Dendritic cell treated with granulocyte-macrophage colony-stimulating factor and Interleukin-4, amounts not matched to agents 40 ng/mL and 50 ng/mL, for 4 days (primary cell): ENCODE results near the gene MSL1.

Experiments
- H3K27ac Mint-ChIP-seq: one replicate; pipeline ENCODE4 v1.8.0; 2022; ENCODE audit warnings: mild to moderate bottlenecking, mixed read lengths
- H3K27me3 Mint-ChIP-seq: one replicate; pipeline ENCODE4 v1.8.0; 2022; ENCODE audit warnings: mild to moderate bottlenecking, mixed read lengths
- H3K36me3 Mint-ChIP-seq: one replicate; pipeline ENCODE4 v1.8.0; 2022; ENCODE audit warnings: low read depth, mixed read lengths
- H3K4me1 Mint-ChIP-seq: one replicate; pipeline ENCODE4 v1.8.0; 2022; ENCODE audit warnings: low read depth, mixed read lengths
- H3K4me3 Mint-ChIP-seq: one replicate; pipeline ENCODE4 v1.8.0; 2022; ENCODE audit warnings: mild to moderate bottlenecking, moderate library complexity, mixed read lengths
- H3K9me3 Mint-ChIP-seq: one replicate; pipeline ENCODE4 v1.8.0; 2022; ENCODE audit warnings: mixed read lengths
- intact Hi-C: fragments of 100-400 bp; cut with micrococcal nuclease; formaldehyde crosslinking; loops from one replicate; pipeline ENCODE4 v1.15.0; 2022

Gene MSL1

DNA sequence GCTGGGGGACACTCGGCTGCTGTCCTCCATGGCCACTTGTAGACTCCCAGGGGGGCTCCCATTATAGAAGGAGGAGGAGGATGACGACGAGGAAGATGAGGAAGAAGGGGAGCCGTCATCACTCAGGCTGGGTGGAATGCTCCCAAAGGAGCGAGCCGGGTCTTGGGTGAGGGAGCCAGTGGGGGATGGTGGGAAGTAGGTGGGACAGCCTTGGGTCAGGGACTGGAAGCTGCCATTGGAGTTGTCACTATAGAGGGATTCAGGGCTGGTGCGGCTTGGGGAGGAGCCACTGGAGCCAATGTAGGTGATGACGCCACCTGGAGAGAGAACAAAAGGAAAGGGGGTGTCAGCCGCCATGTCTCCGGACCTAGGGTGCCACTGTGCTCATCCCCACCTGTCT lies 24.7 kb upstream of the MSL1 start:
- H3K27me3 Mint-ChIP-seq: peaks cover 25% of the 10 kb centered on the region
- H3K27ac Mint-ChIP-seq: peak overlapping the region; percentile 92
- H3K4me1 Mint-ChIP-seq: peaks cover 84% of the 10 kb centered on the region
- H3K4me3 Mint-ChIP-seq: peak overlapping the region; percentile 1
- H3K9me3 Mint-ChIP-seq: no peaks in the 10 kb centered on the region
- intact Hi-C loops: loop anchor here (2.0 kb wide), 1 partner anchor 14 kb away; no protein-coding TSS in a partner anchor
- H3K36me3 Mint-ChIP-seq: peaks cover 51% of the 10 kb centered on the region

DNA sequence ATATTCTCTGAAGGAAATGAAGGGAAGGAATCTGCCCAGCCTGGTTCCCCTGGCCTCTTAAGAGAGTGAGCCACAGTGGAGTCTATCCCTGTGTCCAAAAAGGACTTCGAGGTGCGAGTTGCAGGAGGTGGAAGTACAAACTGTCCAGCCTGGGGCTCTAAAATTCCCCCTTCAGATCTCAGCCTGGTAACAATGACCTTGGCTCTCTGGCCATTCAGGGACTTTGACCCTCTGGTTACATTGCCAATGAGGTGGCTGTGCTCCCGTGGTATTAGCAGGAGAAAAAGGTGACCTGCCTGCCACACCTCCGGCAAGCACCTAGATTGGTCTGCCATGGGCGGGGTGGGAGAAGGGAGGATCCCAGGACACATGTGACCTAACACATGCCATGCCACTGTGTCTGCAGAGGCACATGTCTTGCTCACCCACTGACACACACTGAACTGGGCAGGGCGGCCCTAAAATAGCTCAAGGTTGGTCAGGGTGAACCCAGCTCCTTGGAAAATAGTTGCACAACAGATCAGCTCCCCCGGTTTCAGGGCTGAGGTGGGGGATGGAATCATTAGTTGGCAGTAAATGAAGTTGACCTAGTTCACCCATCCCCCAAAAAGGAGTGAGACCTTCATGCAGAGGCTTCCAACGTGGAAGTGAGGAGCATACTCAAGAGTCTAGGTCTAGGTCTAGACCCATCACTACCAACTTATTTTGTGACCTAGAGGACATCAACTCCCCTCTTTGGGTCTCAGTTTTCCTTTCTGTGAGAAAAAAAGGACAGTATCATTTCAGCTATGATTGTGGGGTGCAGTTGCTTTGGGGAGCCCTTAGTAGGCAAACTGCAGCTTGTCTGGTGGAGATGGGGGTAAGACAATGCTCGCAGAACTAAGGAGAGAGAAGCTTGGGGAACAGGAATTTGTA lies 23.6 kb upstream of the MSL1 start:
- Mint-ChIP-seq H3K9me3 (no peaks in the 10 kb centered on the region), H3K36me3 (peaks cover 44% of the 10 kb centered on the region), H3K4me3 (peak overlapping the region; percentile 85), H3K27ac (peak overlapping the region; percentile 92), H3K4me1 (peaks cover 91% of the 10 kb centered on the region), H3K27me3 (peaks cover 34% of the 10 kb centered on the region)
- intact Hi-C loops: loop anchor here (2.0 kb wide), 1 partner anchor 13 kb away; no protein-coding TSS in a partner anchor

DNA sequence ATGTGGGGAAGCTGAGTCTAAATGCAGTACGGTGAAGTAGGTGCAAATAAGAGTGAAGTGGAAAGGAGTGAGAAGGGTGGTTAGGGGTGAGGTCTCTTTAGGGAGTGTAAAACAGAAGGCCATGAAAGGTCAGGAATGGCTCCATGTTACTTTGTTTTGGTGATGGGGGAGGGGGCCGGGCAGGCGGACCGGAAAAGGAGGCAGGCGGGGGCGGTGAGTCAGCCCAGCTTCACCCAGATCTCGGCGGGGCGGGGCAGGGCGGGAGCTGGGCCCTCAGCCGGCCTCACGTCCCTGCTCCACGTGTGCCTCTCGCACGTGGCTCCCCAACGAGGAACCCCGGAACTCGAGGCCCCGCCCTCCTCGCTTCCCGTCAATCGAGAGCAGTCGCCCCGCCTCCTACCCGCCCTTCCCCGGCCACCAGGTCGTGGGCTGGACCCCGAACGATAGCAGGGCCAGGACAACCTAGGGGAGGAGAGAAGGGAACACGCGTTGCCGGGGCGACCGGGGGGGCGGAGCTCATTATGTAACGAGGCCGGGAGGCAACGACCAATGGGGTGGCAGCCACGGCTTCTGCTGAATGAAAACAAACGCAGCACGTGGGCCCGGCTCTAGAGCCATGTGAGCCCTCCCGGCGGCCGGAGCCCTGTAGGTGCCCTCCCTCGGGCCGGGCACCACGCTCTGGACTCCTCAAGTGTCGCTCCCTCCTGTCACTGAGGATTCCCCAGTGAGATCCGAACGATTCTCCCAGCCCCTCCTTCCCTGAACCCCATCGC lies 22.7 kb upstream of the MSL1 start:
- Mint-ChIP-seq H3K4me3 (peak overlapping the region; percentile 85), H3K27me3 (peaks cover 40% of the 10 kb centered on the region), H3K27ac (peak overlapping the region; percentile 92), H3K36me3 (peaks cover 36% of the 10 kb centered on the region), H3K4me1 (peaks cover 90% of the 10 kb centered on the region), H3K9me3 (no peaks in the 10 kb centered on the region)
- intact Hi-C loops: no loop called here

- H3K27me3 Mint-ChIP-seq: peaks cover 46% of the 10 kb centered on the region
- intact Hi-C loops: loop anchor here (1.0 kb wide), 1 partner anchor 8 kb away; no protein-coding TSS in a partner anchor
- no peaks in the 10 kb centered on the region for H3K9me3 Mint-ChIP-seq
- peaks cover 28% of the 10 kb centered on the region for H3K36me3 Mint-ChIP-seq
- H3K4me1 Mint-ChIP-seq: peaks cover 94% of the 10 kb centered on the region
- peak overlapping the region; percentile 92 for H3K27ac Mint-ChIP-seq
- H3K4me3 Mint-ChIP-seq: peak overlapping the region; percentile 85
These were observed 22.0 kb upstream of the MSL1 start for GRCh38 chr17:40099619-40100418.

DNA sequence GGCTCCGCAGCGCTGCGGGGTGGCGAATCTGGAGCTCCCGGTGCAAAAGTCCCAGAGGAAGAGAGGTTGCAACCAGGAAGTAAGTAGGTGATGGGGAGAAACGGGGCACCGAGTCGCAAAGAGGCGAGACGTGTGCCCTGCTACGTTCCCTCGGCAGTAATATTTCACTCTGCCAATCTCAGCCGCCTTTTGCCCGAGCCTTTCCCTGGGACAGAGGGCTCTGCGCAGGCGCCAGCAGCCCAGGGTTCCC lies 21.4 kb upstream of the MSL1 start, which contains the start of gene NR1D1:
Gene NR1D1 (minus strand): TSS at position 171 of the 250 bp plus-strand sequence. CDS start 495 bp downstream, outside the sequence.
- peak within 1 kb of the TSS; percentile 85 for H3K4me3 Mint-ChIP-seq
- H3K27me3 Mint-ChIP-seq: peaks cover 47% of the 10 kb centered on the region
- intact Hi-C loops: loop anchor here (1.0 kb wide), 1 partner anchor 8 kb away; no protein-coding TSS in a partner anchor

DNA sequence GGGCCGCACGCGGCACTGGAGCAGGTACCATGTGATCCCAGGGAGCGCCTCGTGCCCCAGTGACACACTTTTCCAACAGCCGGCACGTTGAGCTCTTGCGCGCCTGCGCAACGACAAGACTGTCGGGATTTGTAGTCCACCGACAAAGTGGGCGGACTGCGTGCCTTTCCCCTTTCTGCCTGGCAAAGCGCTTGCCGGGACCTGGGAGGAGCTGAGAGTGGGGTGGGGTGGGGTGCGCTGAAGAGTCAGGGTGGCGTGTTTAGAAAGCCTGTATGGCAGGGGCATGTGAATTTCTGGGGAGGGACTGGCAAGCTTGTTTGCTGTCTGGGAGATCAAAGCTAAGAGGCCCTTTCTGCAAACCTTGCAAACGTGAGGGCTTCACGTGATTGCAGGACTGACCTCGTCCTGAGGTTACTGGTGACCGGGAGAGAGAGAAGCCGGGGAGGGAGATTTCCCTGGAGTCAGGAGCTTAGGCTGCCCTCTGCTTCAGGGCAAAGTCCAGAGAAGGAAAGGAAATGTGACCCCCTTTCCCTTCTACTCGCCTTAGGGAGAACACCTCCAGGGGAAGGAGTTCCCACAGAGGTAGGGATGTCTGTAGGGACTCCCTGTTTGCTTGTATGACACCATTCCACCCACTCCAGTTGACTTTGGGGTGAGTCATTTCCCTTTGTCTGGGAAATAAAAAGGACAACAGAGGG lies 21.0 kb upstream of the MSL1 start:
- H3K36me3 Mint-ChIP-seq: peaks cover 18% of the 10 kb centered on the region
- H3K27me3 Mint-ChIP-seq: peaks cover 46% of the 10 kb centered on the region
- H3K4me3 Mint-ChIP-seq: peak overlapping the region; percentile 85
- peak overlapping the region; percentile 92 for H3K27ac Mint-ChIP-seq
- no peaks in the 10 kb centered on the region for H3K9me3 Mint-ChIP-seq
- intact Hi-C loops: loop anchor here (1.0 kb wide), 1 partner anchor 7 kb away; no protein-coding TSS in a partner anchor
- H3K4me1 Mint-ChIP-seq: peaks cover 94% of the 10 kb centered on the region

More for the DNA sequence above, 21.4 kb upstream of the MSL1 start, which contains the start of gene NR1D1:
- H3K36me3 Mint-ChIP-seq: peaks cover 23% of the 10 kb centered on the region
- H3K27ac Mint-ChIP-seq: peak within 1 kb of the TSS; percentile 92
- H3K9me3 Mint-ChIP-seq: no peaks in the 10 kb centered on the region
- H3K4me1 Mint-ChIP-seq: peaks cover 94% of the 10 kb centered on the region

DNA sequence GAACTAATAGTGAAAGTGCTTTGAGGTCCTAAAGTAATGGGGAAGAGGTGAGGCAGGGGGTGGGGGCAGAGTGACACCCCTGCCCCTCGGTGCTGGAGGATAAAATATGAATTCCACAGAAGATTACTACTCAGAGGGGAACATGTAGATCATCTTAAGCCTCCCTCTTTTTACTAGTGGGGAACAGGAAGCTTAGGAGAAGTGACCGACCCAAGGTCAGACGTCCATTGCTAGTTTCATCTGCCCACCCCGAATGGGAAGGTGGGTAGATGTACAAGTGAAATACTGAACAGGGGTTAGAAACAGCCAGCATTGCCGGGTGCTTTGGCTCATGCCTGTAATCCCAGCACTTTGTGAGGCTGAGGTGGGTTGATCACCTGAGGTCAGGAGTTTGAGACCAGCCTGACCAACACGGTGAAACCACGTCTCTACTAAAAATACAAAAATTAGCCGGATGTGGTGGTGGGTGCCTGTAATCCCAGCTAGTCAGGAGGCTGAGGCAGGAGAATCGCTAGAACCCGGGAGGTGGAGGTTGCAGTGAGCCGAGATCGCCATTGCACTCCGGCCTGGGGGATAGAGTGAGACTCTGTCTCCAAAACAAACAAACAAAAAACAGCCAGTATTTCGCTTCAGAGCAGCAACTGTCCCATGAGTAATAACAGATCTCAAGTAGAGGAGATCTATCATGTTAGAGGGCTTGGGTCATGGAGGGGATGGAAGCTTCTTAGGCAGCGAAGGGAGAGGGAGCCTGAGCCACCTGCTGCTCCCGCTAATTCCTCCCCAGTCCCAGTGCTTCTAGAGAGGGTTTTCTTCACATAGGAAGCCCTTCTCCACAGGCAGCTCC lies 20.2 kb upstream of the MSL1 start:
- Mint-ChIP-seq H3K4me3 (peak overlapping the region; percentile 51), H3K27ac (peak overlapping the region; percentile 92), H3K4me1 (peaks cover 94% of the 10 kb centered on the region), H3K27me3 (peaks cover 53% of the 10 kb centered on the region), H3K9me3 (no peaks in the 10 kb centered on the region), H3K36me3 (peaks cover 10% of the 10 kb centered on the region)
- intact Hi-C loops: no loop called here

GRCh38 chr17:40103071-40103661 lies 18.6 kb upstream of the MSL1 start:
- no peak overlapping the region for H3K27ac Mint-ChIP-seq
- H3K27me3 Mint-ChIP-seq: peaks cover 59% of the 10 kb centered on the region
- H3K9me3 Mint-ChIP-seq: no peaks in the 10 kb centered on the region
- no peak overlapping the region for H3K4me3 Mint-ChIP-seq
- intact Hi-C loops: no loop called here
- H3K36me3 Mint-ChIP-seq: no peaks in the 10 kb centered on the region
- H3K4me1 Mint-ChIP-seq: peaks cover 94% of the 10 kb centered on the region

GRCh38 chr17:40103688-40104087 lies 18.1 kb upstream of the MSL1 start:
- H3K27me3 Mint-ChIP-seq: peaks cover 59% of the 10 kb centered on the region
- intact Hi-C loops: no loop called here
- no peak overlapping the region for H3K4me3 Mint-ChIP-seq
- H3K27ac Mint-ChIP-seq: no peak overlapping the region
- peaks cover 94% of the 10 kb centered on the region for H3K4me1 Mint-ChIP-seq
- H3K36me3 Mint-ChIP-seq: no peaks in the 10 kb centered on the region
- no peaks in the 10 kb centered on the region for H3K9me3 Mint-ChIP-seq

GRCh38 chr17:40104594-40105486 lies 16.9 kb upstream of the MSL1 start:
- H3K27ac Mint-ChIP-seq: no peak overlapping the region
- intact Hi-C loops: no loop called here
- H3K4me1 Mint-ChIP-seq: peaks cover 89% of the 10 kb centered on the region
- no peaks in the 10 kb centered on the region for H3K9me3 Mint-ChIP-seq
- H3K4me3 Mint-ChIP-seq: no peak overlapping the region
- H3K27me3 Mint-ChIP-seq: peaks cover 59% of the 10 kb centered on the region
- no peaks in the 10 kb centered on the region for H3K36me3 Mint-ChIP-seq

GRCh38 chr17:40105861-40106759 lies 15.7 kb upstream of the MSL1 start:
- intact Hi-C loops: no loop called here
- no peaks in the 10 kb centered on the region for H3K36me3 Mint-ChIP-seq
- peak overlapping the region; percentile 58 for H3K4me3 Mint-ChIP-seq
- H3K9me3 Mint-ChIP-seq: no peaks in the 10 kb centered on the region
- H3K4me1 Mint-ChIP-seq: peaks cover 89% of the 10 kb centered on the region
- peaks cover 63% of the 10 kb centered on the region for H3K27me3 Mint-ChIP-seq
- H3K27ac Mint-ChIP-seq: peak overlapping the region; percentile 97
